PC-3 (cell line): ENCODE results near the gene GIPC3. TPM values are rescaled to one million over a fixed set of nuclear protein-coding genes. Genes with fewer than 3 reads are reported as not detected.

ENCODE experiments used
- ATAC-seq: fragments of 200-7000 bp; cut with Tn5 transposase; 2 replicates; pipeline ENCODE4 v1.9.1; 2020; ENCODE audit warnings: mild to moderate bottlenecking, moderate library complexity
- BruUV-seq: library from RNA; stranded (reverse); fragments of 400-500 nt; replicated peaks from 2 replicates; lab custom pipeline; 2021; lab: Mats Ljungman, UMichigan
- CTCF ChIA-PET: fragments of 300-600 bp; sonication (Branson Sonifier 250); formaldehyde crosslinking; loops from one replicate; lab custom pipeline; 2022; ENCODE audit warnings: antibody characterized with exemption; lab: Charles Lee
- POLR2A ChIA-PET: fragments of 300-600 bp; sonication (Branson Sonifier 250); formaldehyde crosslinking; loops from one replicate; lab custom pipeline; 2022; ENCODE audit warnings: antibody characterized with exemption; ENCODE audit not compliant: unreplicated experiment; lab: Charles Lee
- DNase-seq: peaks from one replicate; pipeline ENCODE4 v3.0.0-alpha.2; 2015
- H2AFZ ChIP-seq: fragments of 300-600 bp; sonication (generic); 2 replicates; pipeline ENCODE4 v1.6.0; 2016; ENCODE audit warnings: antibody characterized with exemption, low read length
- H3F3A ChIP-seq: fragments of 300-600 bp; sonication (generic); one replicate; pipeline ENCODE4 v1.6.0; 2017; ENCODE audit warnings: antibody characterized with exemption, low read length, control low read depth, mild to moderate bottlenecking; ENCODE audit not compliant: unreplicated experiment
- H3K27ac ChIP-seq: fragments of 300-600 bp; sonication (generic); 2 replicates; pipeline ENCODE4 v1.5.1; 2016; ENCODE audit warnings: mild to moderate bottlenecking, low read length
- H3K27me3 ChIP-seq: fragments of 300-600 bp; sonication (generic); 2 replicates; pipeline ENCODE4 v1.6.1; 2016; ENCODE audit warnings: low read length, mixed read lengths
- H3K36me3 ChIP-seq: fragments of 300-600 bp; sonication (generic); 2 replicates; pipeline ENCODE4 v1.6.1; 2016; ENCODE audit warnings: low read depth, mixed run types, low read length, mixed read lengths
- H3K4me1 ChIP-seq: fragments of 300-600 bp; sonication (generic); 2 replicates; pipeline ENCODE4 v1.5.1; 2016; ENCODE audit warnings: low read length; ENCODE audit not compliant: insufficient read depth
- H3K4me2 ChIP-seq: fragments of 300-600 bp; sonication (generic); 2 replicates; pipeline ENCODE4 v1.6.0; 2016; ENCODE audit warnings: low read length
- H3K4me3 ChIP-seq: fragments of 300-600 bp; sonication (generic); 2 replicates; pipeline ENCODE4 v1.5.1; 2016; ENCODE audit warnings: mild to moderate bottlenecking, low read length, mixed read lengths
- H3K79me2 ChIP-seq: fragments of 300-600 bp; sonication (generic); 2 replicates; pipeline ENCODE4 v1.6.1; 2017; ENCODE audit warnings: low read length, mixed read lengths
- H3K9ac ChIP-seq: fragments of 300-600 bp; sonication (generic); 2 replicates; pipeline ENCODE4 v1.6.0; 2016; ENCODE audit warnings: mild to moderate bottlenecking, low read length
- H3K9me2 ChIP-seq: fragments of 300-600 bp; sonication (generic); replicated peaks from 2 replicates; pipeline ENCODE4 v1.6.1; 2016; ENCODE audit warnings: mixed run types, low read length, mixed read lengths
- H3K9me3 ChIP-seq: fragments of 300-600 bp; sonication (generic); 2 replicates; pipeline ENCODE4 v1.6.1; 2016; ENCODE audit warnings: low read length, mixed read lengths
- H4K20me1 ChIP-seq: fragments of 300-600 bp; sonication (generic); 2 replicates; pipeline ENCODE4 v1.6.1; 2016; ENCODE audit warnings: low read length, mixed read lengths
- EZH2 ChIP-seq: fragments of 300-600 bp; sonication (generic); IDR thresholded peaks from one replicate; pipeline ENCODE4 v1.6.1; 2017; ENCODE audit warnings: antibody characterized with exemption, mild to moderate bottlenecking, low read length; ENCODE audit not compliant: unreplicated experiment
- EZH2phosphoT487 ChIP-seq: fragments of 300-600 bp; sonication (generic); IDR thresholded peaks from 2 replicates; pipeline ENCODE4 v1.6.1; 2018; ENCODE audit warnings: mild to moderate bottlenecking, antibody characterized with exemption, low read length, borderline replicate concordance
- intact Hi-C: fragments of 100-400 bp; cut with micrococcal nuclease; formaldehyde crosslinking; loops from 2 replicates; pipeline ENCODE4 v1.9.0; 2023
- total RNA-seq: library from RNA; depleted of rRNA; stranded (reverse); fragments of >200 nt; gene quantifications from 2 replicates; pipeline ENCODE4 v1.2.3, GENCODE V29; 2014
- TF ChIP-seq, protein P1 (sequence below): fragments of 300-600 bp; sonication (generic); conservative IDR thresholded peaks from 2 replicates; pipeline ENCODE4 v1.5.1; 2017; ENCODE audit warnings: antibody characterized with exemption, low read depth, mild to moderate bottlenecking, low read length

GIPC3 gene
- total RNA-seq, 1 experiment from 2014 or later: 0.18 TPM

GRCh38 chr19:3535981-3536380 lies 49.3 kb upstream of the GIPC3 start:
- Histone ChIP-seq H3K27ac (no peak overlapping the region), H3K4me3 (no peak overlapping the region), H3K9me2 (no peaks in the 10 kb centered on the region), H3K9ac (no peak overlapping the region), H3F3A (no peaks in the 10 kb centered on the region), H3K36me3 (no peaks in the 10 kb centered on the region), H3K79me2 (no peaks in the 10 kb centered on the region), H3K9me3 (no peaks in the 10 kb centered on the region), H2AFZ (no peak overlapping the region), H3K4me1 (no peaks in the 10 kb centered on the region), H4K20me1 (no peaks in the 10 kb centered on the region), H3K4me2 (no peak overlapping the region), H3K27me3 (no peaks in the 10 kb centered on the region)
- ChIA-PET CTCF (no interaction called here), POLR2A (no interaction called here)
- BruUV-seq: no TSS peak
- intact Hi-C loops: no loop called here
- ATAC-seq: no peak
- no peak for DNase-seq
- TF ChIP-seq EZH2: no peak

DNA sequence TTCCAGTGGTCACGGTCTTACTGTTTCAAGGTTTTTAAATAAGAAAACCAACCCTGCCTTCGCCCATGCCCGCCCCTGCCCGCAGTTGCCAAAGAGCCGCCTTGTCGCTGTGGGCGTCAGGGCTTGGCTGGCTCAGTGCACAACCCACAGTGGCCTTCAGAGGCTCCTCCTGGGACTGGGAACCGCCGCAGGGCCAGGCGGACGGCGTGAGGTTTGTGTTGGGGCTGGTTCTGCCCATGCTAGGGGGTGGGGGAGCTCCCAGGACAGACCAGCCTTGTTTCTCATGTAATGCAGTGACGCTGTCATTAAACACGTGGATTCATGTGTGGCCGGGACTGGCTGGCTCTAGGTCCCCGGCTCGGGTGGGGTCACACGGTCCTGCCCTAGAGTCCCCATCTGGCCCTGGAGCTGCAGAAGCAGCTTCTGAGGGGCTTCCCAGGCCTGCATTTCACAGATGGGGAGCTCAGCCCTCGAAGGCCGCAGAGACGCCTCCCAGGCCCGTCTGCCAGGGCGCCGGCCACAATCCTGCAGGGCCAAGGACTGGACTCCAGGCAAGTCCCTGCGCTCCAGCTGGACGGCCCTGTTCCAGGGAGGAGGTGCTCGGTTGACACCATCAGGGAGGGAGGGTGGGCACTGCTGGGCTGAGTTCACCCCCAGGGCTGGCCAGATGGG lies 48.7 kb upstream of the GIPC3 start:
- intact Hi-C loops: no loop called here
- no peaks in the 10 kb centered on the region for H3K79me2 ChIP-seq
- no peaks in the 10 kb centered on the region for H3F3A ChIP-seq
- H3K9me2 ChIP-seq: no peaks in the 10 kb centered on the region
- H3K4me2 ChIP-seq: no peak overlapping the region
- TF ChIP-seq, protein P1, sequence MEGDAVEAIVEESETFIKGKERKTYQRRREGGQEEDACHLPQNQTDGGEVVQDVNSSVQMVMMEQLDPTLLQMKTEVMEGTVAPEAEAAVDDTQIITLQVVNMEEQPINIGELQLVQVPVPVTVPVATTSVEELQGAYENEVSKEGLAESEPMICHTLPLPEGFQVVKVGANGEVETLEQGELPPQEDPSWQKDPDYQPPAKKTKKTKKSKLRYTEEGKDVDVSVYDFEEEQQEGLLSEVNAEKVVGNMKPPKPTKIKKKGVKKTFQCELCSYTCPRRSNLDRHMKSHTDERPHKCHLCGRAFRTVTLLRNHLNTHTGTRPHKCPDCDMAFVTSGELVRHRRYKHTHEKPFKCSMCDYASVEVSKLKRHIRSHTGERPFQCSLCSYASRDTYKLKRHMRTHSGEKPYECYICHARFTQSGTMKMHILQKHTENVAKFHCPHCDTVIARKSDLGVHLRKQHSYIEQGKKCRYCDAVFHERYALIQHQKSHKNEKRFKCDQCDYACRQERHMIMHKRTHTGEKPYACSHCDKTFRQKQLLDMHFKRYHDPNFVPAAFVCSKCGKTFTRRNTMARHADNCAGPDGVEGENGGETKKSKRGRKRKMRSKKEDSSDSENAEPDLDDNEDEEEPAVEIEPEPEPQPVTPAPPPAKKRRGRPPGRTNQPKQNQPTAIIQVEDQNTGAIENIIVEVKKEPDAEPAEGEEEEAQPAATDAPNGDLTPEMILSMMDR: no peak
- no peak for TF ChIP-seq EZH2phosphoT487
- no peak for TF ChIP-seq EZH2
- no peaks in the 10 kb centered on the region for H3K9me3 ChIP-seq
- no peak overlapping the region for H3K4me3 ChIP-seq
- no TSS peak for BruUV-seq
- ChIA-PET CTCF (interaction anchor here (0.6 kb wide), 1 partner anchor 406 kb away, joined by 5 read pairs; no protein-coding TSS in a partner anchor), POLR2A (no interaction called here)
- DNase-seq: no peak
- ATAC-seq: no peak; the same call in 1 of the 2 replicates
- H3K27me3 ChIP-seq: no peaks in the 10 kb centered on the region
- H3K9ac ChIP-seq: no peak overlapping the region
- H2AFZ ChIP-seq: no peak overlapping the region
- H4K20me1 ChIP-seq: no peaks in the 10 kb centered on the region
- no peaks in the 10 kb centered on the region for H3K4me1 ChIP-seq
- H3K36me3 ChIP-seq: no peaks in the 10 kb centered on the region
- H3K27ac ChIP-seq: no peak overlapping the region

DNA sequence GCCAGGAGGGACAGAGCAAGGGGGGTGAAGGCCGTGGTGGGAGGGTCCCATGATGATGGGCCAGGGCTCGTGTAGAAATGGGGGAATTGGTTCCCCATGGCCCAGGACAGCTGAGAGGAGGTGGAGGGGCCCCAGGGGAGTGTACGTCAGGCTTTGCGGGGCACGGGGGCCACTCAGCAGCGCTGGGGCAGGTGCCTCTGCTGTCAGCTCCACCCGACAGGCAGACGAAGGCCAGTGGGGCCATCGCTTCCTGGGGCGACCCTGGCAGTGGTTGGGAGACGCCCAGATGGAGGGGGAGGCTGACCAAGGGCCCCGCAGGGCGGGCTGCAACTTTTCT lies 48.2 kb upstream of the GIPC3 start:
- DNase-seq (no peak), ATAC-seq (peak; percentile 4; the same call in 1 of the 2 replicates)
- H3K27ac ChIP-seq: no peak overlapping the region
- H3K9me3 ChIP-seq: no peaks in the 10 kb centered on the region
- no peaks in the 10 kb centered on the region for H3K79me2 ChIP-seq
- H2AFZ ChIP-seq: no peak overlapping the region
- no peaks in the 10 kb centered on the region for H3K9me2 ChIP-seq
- no peaks in the 10 kb centered on the region for H4K20me1 ChIP-seq
- H3K27me3 ChIP-seq: no peaks in the 10 kb centered on the region
- no peak overlapping the region for H3K4me3 ChIP-seq
- intact Hi-C loops: no loop called here
- no peak overlapping the region for H3K4me2 ChIP-seq
- TF ChIP-seq EZH2phosphoT487 (no peak), EZH2 (no peak)
- TF ChIP-seq, protein P1: no peak
- ChIA-PET POLR2A (no interaction called here), CTCF (no interaction called here)
- H3K36me3 ChIP-seq: no peaks in the 10 kb centered on the region
- H3F3A ChIP-seq: no peaks in the 10 kb centered on the region
- H3K4me1 ChIP-seq: no peaks in the 10 kb centered on the region
- no TSS peak for BruUV-seq
- no peak overlapping the region for H3K9ac ChIP-seq
